Measurements from ENCODE around the gene KRTAP5-5. TPM values are rescaled to one million over a fixed set of nuclear protein-coding genes. Genes with fewer than 3 reads are reported as not detected.

The KRTAP5-5 gene
- total and polyA plus RNA-seq, 2 of the 13 experiments (the other 11 are each of a cell fraction or from before 2014, with no cell fraction given): not detected

GRCh38 chr11:1652771-1653540 is 23.4 kb downstream of the KRTAP5-5 start (continued):
- TF ChIP-seq CTCF (CRISPR knock-in tag; IDR thresholded peaks at IDR 0.05) (peak; percentile 96), AGO1 (IDR thresholded peaks at IDR 0.05; ENCODE audit: low read depth, low read length, poor library complexity, severe bottlenecking) (peak; percentile 72), STAT5B (CRISPR knock-in tag; IDR thresholded peaks at IDR 0.05) (no peak), RERE (CRISPR knock-in tag; IDR thresholded peaks at IDR 0.05; ENCODE audit: low read depth) (0 out of 2 replicates have a peak, but pooled peaks have one; percentile 21), GATAD2A (CRISPR knock-in tag; IDR thresholded peaks at IDR 0.05) (peak; percentile 71), GPN1 (CRISPR knock-in tag; IDR thresholded peaks at IDR 0.05; ENCODE audit: borderline replicate concordance) (no peak), ZNF292 (CRISPR knock-in tag; IDR thresholded peaks at IDR 0.05; ENCODE audit: borderline replicate concordance, low read depth) (no peak), SALL1 (CRISPR knock-in tag; IDR thresholded peaks at IDR 0.05) (peak; percentile 55), ZNF574 (CRISPR knock-in tag; IDR thresholded peaks at IDR 0.05) (peak; percentile 62; the same call in 1 of the 2 replicates), TMF1 (CRISPR knock-in tag; IDR thresholded peaks at IDR 0.05; ENCODE audit: low read depth) (0 out of 2 replicates have a peak, but pooled peaks have one; percentile 53), ZNF230 (CRISPR knock-in tag; IDR thresholded peaks at IDR 0.05) (0 out of 2 replicates have a peak, but pooled peaks have one; percentile 53), WIZ (CRISPR knock-in tag; IDR thresholded peaks at IDR 0.05) (0 out of 2 replicates have a peak, but pooled peaks have one; percentile 37), ZNF567 (CRISPR knock-in tag; IDR thresholded peaks at IDR 0.05; ENCODE audit: borderline replicate concordance) (0 out of 2 replicates have a peak, but pooled peaks have one; percentile 35), HMGA1 (CRISPR knock-in tag; conservative IDR thresholded peaks at IDR 0.05) (no peak), SYNCRIP (IDR thresholded peaks at IDR 0.05; ENCODE audit: insufficient read depth, low read depth, low read length) (no peak), ZNF713 (CRISPR knock-in tag; IDR thresholded peaks at IDR 0.05) (peak; percentile 68; the same call in 1 of the 2 replicates)
- TF ChIP-seq, protein P1, sequence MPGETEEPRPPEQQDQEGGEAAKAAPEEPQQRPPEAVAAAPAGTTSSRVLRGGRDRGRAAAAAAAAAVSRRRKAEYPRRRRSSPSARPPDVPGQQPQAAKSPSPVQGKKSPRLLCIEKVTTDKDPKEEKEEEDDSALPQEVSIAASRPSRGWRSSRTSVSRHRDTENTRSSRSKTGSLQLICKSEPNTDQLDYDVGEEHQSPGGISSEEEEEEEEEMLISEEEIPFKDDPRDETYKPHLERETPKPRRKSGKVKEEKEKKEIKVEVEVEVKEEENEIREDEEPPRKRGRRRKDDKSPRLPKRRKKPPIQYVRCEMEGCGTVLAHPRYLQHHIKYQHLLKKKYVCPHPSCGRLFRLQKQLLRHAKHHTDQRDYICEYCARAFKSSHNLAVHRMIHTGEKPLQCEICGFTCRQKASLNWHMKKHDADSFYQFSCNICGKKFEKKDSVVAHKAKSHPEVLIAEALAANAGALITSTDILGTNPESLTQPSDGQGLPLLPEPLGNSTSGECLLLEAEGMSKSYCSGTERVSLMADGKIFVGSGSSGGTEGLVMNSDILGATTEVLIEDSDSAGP (CRISPR knock-in tag; IDR thresholded peaks at IDR 0.05; ENCODE audit: borderline replicate concordance): peak; percentile 62; the same call in 1 of the 2 replicates
